K562 (cell line): ENCODE results near the gene ARSJ. TPM values are rescaled to one million over a fixed set of nuclear protein-coding genes. Genes with fewer than 3 reads are reported as not detected.

Experiments used
- ATAC-seq: fragments of 200-7000 bp; cut with Tn5 transposase; 3 replicates; pipeline ENCODE4 v1.9.1; 2020; ENCODE audit warnings: moderate library complexity
- BruUV-seq: library from RNA; stranded (reverse); fragments of 400-500 nt; replicated peaks from 2 replicates; lab custom pipeline; 2021; lab: Mats Ljungman, UMichigan
- CTCF ChIA-PET: fragments of 300-600 bp; formaldehyde crosslinking; extraction: SDS; loops from one replicate; lab custom pipeline; 2021; ENCODE audit warnings: low intra/inter-chr PET ratio; lab: Yijun Ruan, JAX
- POLR2A ChIA-PET: fragments of 300-600, 350-650 bp; sonication (Branson Sonifier 250); formaldehyde crosslinking; extraction: SDS; loops from one replicate; lab custom pipeline; 2021; ENCODE audit warnings: antibody characterized with exemption, inconsistent platforms; lab: Yijun Ruan, JAX
- DNase-seq, 4 experiments: peaks; one replicate each; pipeline versions ENCODE4 v3.0.0 to v3.0.0-alpha.2; 2011 to 2018; ENCODE audit warnings: low spot score in 3 of 4, mixed read lengths in 3 of 4; ENCODE audit errors: extremely low read depth in 1 of 4
- FAIRE-seq: peaks from 2 replicates; lab custom pipeline; 2011; peaks lifted over from hg19 to GRCh38; lab: Jason Lieb, UNC
- H2AFZ ChIP-seq: 2 replicates; pipeline ENCODE4 v1.6.0; 2011; ENCODE audit warnings: low read depth, low read length, control low read depth, inconsistent platforms
- H3K27ac ChIP-seq: fragments of 200-600 bp; 3 replicates; pipeline ENCODE4 v1.8.0; 2011; ENCODE audit warnings: low read depth, mild to moderate bottlenecking, control low read depth, inconsistent platforms, low read length, moderate library complexity, mixed read lengths; ENCODE audit errors: extremely low read depth
- H3K27me3 ChIP-seq, 2 experiments: fragments of 300-600 bp in 1 of 2; 2 replicates in 1 of 2; 3 replicates in 1 of 2; pipeline versions ENCODE4 v1.6.0 to v1.8.0; 2011; ENCODE audit warnings: inconsistent platforms in 2 of 2, low read length in 2 of 2, mild to moderate bottlenecking in 1 of 2, mixed read lengths in 1 of 2, moderate library complexity in 1 of 2; ENCODE audit not compliant: control insufficient read depth in 2 of 2, insufficient read depth in 2 of 2
- H3K36me3 ChIP-seq: fragments of 300-600 bp; 3 replicates; pipeline ENCODE4 v1.8.0; 2011; ENCODE audit warnings: mild to moderate bottlenecking, low read length, inconsistent platforms; ENCODE audit not compliant: control insufficient read depth, insufficient read depth
- H3K4me1 ChIP-seq, 2 experiments: fragments of 200-600 bp in 1 of 2; replicated peaks in 1 of 2; 2 replicates in 1 of 2; 3 replicates in 1 of 2; pipeline versions ENCODE4 v1.5.1 to v1.8.0; 2011; ENCODE audit warnings: inconsistent platforms in 2 of 2, low read length in 2 of 2, mild to moderate bottlenecking in 1 of 2, mixed read lengths in 1 of 2, moderate library complexity in 1 of 2; ENCODE audit not compliant: control insufficient read depth in 2 of 2, insufficient read depth in 2 of 2
- H3K4me2 ChIP-seq: 2 replicates; pipeline ENCODE4 v1.6.1; 2011; ENCODE audit warnings: low read length, control low read depth, inconsistent platforms, mixed read lengths; ENCODE audit not compliant: insufficient read depth
- H3K4me3 ChIP-seq: fragments of 200-600 bp; sonication (generic), shearing (Covaris generic); 2 replicates; pipeline ENCODE4 v1.5.1; 2016; ENCODE audit warnings: control low read depth, inconsistent platforms
- H3K79me2 ChIP-seq: fragments of 200-600 bp; 3 replicates; pipeline ENCODE4 v1.8.0; 2011; ENCODE audit warnings: low read length, inconsistent platforms; ENCODE audit not compliant: control insufficient read depth, insufficient read depth
- H3K9ac ChIP-seq, 2 experiments: 2 replicates each; pipeline versions ENCODE4 v1.6.0 to v1.6.1; 2011; ENCODE audit warnings: low read depth in 2 of 2, low read length in 2 of 2, control low read depth in 1 of 2, inconsistent platforms in 1 of 2, mild to moderate bottlenecking in 1 of 2, mixed read lengths in 1 of 2; ENCODE audit not compliant: insufficient read depth in 1 of 2
- H3K9me1 ChIP-seq: one replicate; pipeline ENCODE4 v1.6.0; 2011; ENCODE audit warnings: inconsistent platforms, mild to moderate bottlenecking, low read length, moderate library complexity; ENCODE audit not compliant: control insufficient read depth, insufficient read depth
- H3K9me3 ChIP-seq: replicated peaks from 2 replicates; pipeline ENCODE4 v1.5.1; 2011; ENCODE audit warnings: low read depth, low read length, inconsistent platforms; ENCODE audit not compliant: control insufficient read depth, insufficient read depth
- H4K20me1 ChIP-seq: replicated peaks from 2 replicates; pipeline ENCODE4 v1.6.1; 2011; ENCODE audit warnings: low read length, inconsistent platforms, mixed read lengths; ENCODE audit not compliant: control insufficient read depth, insufficient read depth
- ATF3 ChIP-seq, 2 experiments: fragments of 450-650 bp in 1 of 2; sonication (generic) in 1 of 2; formaldehyde crosslinking in 1 of 2; IDR thresholded peaks in 1 of 2; conservative IDR thresholded peaks in 1 of 2; 2 replicates each; pipeline versions ENCODE4 v1.6.1 to v1.8.1; 2016 to 2023; ENCODE audit warnings: mild to moderate bottlenecking in 2 of 2, moderate library complexity in 2 of 2, inconsistent platforms in 1 of 2, missing genetic modification reagents in 1 of 2
- CGGBP1 ChIP-seq: fragments of 250-450 bp; sonication (Bioruptor Pico); IDR thresholded peaks from 2 replicates; pipeline ENCODE4 v1.9.0; 2021; ENCODE audit warnings: mild to moderate bottlenecking
- HBP1 ChIP-seq: fragments of 450-650 bp; formaldehyde crosslinking; IDR thresholded peaks from 2 replicates; pipeline ENCODE4 v1.4.0; 2022; ENCODE audit warnings: missing genetic modification characterization
- LARP7 ChIP-seq: fragments of 450-650 bp; IDR thresholded peaks from 2 replicates; pipeline ENCODE4 v1.6.1; 2016
- LCOR ChIP-seq: sonication (generic); formaldehyde crosslinking; IDR thresholded peaks from 2 replicates; pipeline ENCODE4 v1.8.0; 2022; ENCODE audit warnings: mild to moderate bottlenecking, missing genetic modification reagents
- RBM17 ChIP-seq: fragments of 200-400 bp; formaldehyde crosslinking; IDR thresholded peaks from 2 replicates; pipeline ENCODE4 v1.6.1; 2017; ENCODE audit warnings: low read depth, mild to moderate bottlenecking, low read length, borderline replicate concordance
- RREB1 ChIP-seq: fragments of 250-450 bp; sonication (Bioruptor Pico); IDR thresholded peaks from 2 replicates; pipeline ENCODE4 v1.4.0; 2020
- TRIM24 ChIP-seq, 2 experiments: fragments of 450-650 bp; IDR thresholded peaks; 2 replicates each; pipeline ENCODE4 v1.6.1; 2016
- TSC22D4 ChIP-seq: fragments of 450-650 bp; IDR thresholded peaks from 2 replicates; pipeline ENCODE4 v1.6.1; 2016; ENCODE audit warnings: missing genetic modification characterization, missing biosample characterization, control low read depth
- USF2 ChIP-seq: sonication (generic); formaldehyde crosslinking; IDR thresholded peaks from 2 replicates; pipeline ENCODE4 v1.5.0; 2020; ENCODE audit warnings: missing genetic modification reagents
- XRCC5 ChIP-seq: fragments of 200-400 bp; formaldehyde crosslinking; IDR thresholded peaks from 2 replicates; pipeline ENCODE4 v1.6.1; 2017; ENCODE audit warnings: low read depth, mild to moderate bottlenecking, low read length
- ZFX ChIP-seq: sonication (generic); formaldehyde crosslinking; IDR thresholded peaks from 2 replicates; pipeline ENCODE4 v1.8.0; 2022; ENCODE audit warnings: mild to moderate bottlenecking, missing genetic modification reagents, moderate library complexity
- ZNF274 ChIP-seq: IDR thresholded peaks from 2 replicates; pipeline ENCODE4 v1.6.1; 2011; ENCODE audit warnings: low read depth, mild to moderate bottlenecking, low read length, moderate library complexity, borderline replicate concordance
- WGBS: fragments of 100-300 bp; shearing (Covaris generic); methylation state at CpG from one replicate; pipeline ENCODE4 v1.1.6; 2016; ENCODE audit warnings: low coverage, mixed read lengths; ENCODE audit not compliant: insufficient coverage; ENCODE audit errors: missing lambda C conversion rate; 5-methylcytosine and 5-hydroxymethylcytosine counted together
- in situ Hi-C: fragments of 300-500 bp; cut with MboI; formaldehyde crosslinking; loops from 4 replicates; pipeline ENCODE4 v1.15.0; 2018; ENCODE audit warnings: inconsistent platforms, mixed read lengths
- intact Hi-C: fragments of 100-400 bp; cut with micrococcal nuclease; formaldehyde crosslinking; loops from 2 replicates; pipeline ENCODE4 v1.14.2; 2022
- polyA plus RNA-seq, 8 experiments: library from polyadenylated mRNA; depleted of rRNA in 4 of 8; stranded (reverse) in 5 of 8; unstranded in 3 of 8; fragments of >200 nt; fragmentation: Nextera tagmentation in 2 of 8; fragmentation: Illumina TruSeq in 1 of 8; extraction: Ambion mirVana in 2 of 8; extraction: Trizol in 1 of 8; gene quantifications; 2 replicates each; pipeline versions ENCODE4 v1.2.1 to v1.2.3, GENCODE V29; 2011 to 2014; ENCODE audit warnings: inconsistent platforms in 1 of 8, missing spikeins in 1 of 8
- total RNA-seq, 7 experiments: library from RNA; depleted of rRNA in 6 of 7; stranded (reverse); fragments of >200 nt in 6 of 7; fragmentation: Illumina TruSeq in 2 of 7; extraction: Trizol in 2 of 7; gene quantifications; 2 replicates each; pipeline versions ENCODE4 v1.2.1 to v1.2.3, GENCODE V29; 2011 to 2021; ENCODE audit warnings: low replicate concordance in 1 of 7

ARSJ gene
- total and polyA plus RNA-seq, 9 of the 15 experiments (the other 6 are each of a cell fraction or from before 2014, with no cell fraction given) = not detected

GRCh38 chr4:113957956-113958355 is 21.5 kb downstream of the ARSJ start:
- no peak for FAIRE-seq
- Histone ChIP-seq H3K9ac (no peak overlapping the region), H3K4me3 (no peak overlapping the region), H3K79me2 (no peaks in the 10 kb centered on the region), H3K4me1 (no peaks in the 10 kb centered on the region), H3K36me3 (no peaks in the 10 kb centered on the region), H2AFZ (no peak overlapping the region), H3K27me3 (no peaks in the 10 kb centered on the region), H4K20me1 (no peaks in the 10 kb centered on the region), H3K9me3 (no peaks in the 10 kb centered on the region), H3K9me1 (no peaks in the 10 kb centered on the region), H3K4me2 (no peak overlapping the region), H3K27ac (no peak overlapping the region)
- in situ Hi-C loops = no loop called here
- no peak for DNase-seq
- POLR2A ChIA-PET = no interaction called here
- CTCF ChIA-PET = interaction anchor here (0.6 kb wide), 1 partner anchor 735 kb away, joined by 4 read pairs; no protein-coding TSS in a partner anchor
- ATAC-seq = no peak
- BruUV-seq = no TSS peak
- 2% methylated on average over 3 of the region's 3 CpGs for WGBS
- intact Hi-C loops = no loop called here
- TF ChIP-seq RREB1 = no peak
- no peak for TF ChIP-seq TSC22D4
- no peak for TF ChIP-seq LCOR (CRISPR knock-in tag)
- no peak for TF ChIP-seq ZNF274
- no peak for TF ChIP-seq HBP1 (CRISPR knock-in tag)
- no peak for TF ChIP-seq XRCC5
- TF ChIP-seq ZFX = no peak
- TF ChIP-seq RBM17 = no peak
- TF ChIP-seq USF2 (CRISPR knock-in tag) = no peak
- TF ChIP-seq TRIM24 (IDR thresholded peaks at IDR 0.05) = no peak
- TF ChIP-seq LARP7 = no peak
- no peak for TF ChIP-seq ATF3 (IDR thresholded peaks at IDR 0.05)
- no peak for TF ChIP-seq ATF3 (CRISPR knock-in tag; conservative IDR thresholded peaks at IDR 0.05)
- no peak for TF ChIP-seq CGGBP1 (CRISPR knock-in tag)
